ENCODE data around the gene NLE1. TPM values are rescaled to one million over a fixed set of nuclear protein-coding genes. Genes with fewer than 3 reads are reported as not detected.
"Not testable (repeated sequence)": the region's sequence is repeated elsewhere in the genome, so short reads cannot be mapped to it uniquely, and the experiment has no call there.

NLE1 gene
- total RNA-seq, 1 donor from 2014 or later: 13.5 TPM

DNA sequence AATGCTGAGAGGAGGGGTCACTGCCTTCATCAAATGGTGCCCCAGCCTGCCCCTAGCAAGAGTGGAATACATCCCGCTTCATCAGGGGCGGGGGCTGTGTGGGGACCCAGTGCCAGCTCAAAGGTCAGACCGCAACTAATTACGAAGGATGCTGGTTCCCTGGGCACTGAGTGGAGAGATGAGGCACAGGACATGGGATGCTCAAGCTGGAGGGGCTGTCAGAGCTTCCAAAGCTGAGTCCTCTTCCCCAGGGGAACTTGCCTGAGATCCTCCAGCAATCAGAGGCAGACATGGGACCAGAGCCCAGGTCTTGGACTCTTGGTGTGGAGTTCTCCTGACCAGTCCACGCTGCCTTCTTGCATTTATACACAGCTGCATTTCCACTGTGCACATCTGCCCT lies 24.4 kb upstream of the NLE1 start:
- DNase-seq (ENCODE audit: low spot score) (peak; percentile 22), ATAC-seq (no peak)
- intact Hi-C loops (cut with DNase I): no loop called here

DNA sequence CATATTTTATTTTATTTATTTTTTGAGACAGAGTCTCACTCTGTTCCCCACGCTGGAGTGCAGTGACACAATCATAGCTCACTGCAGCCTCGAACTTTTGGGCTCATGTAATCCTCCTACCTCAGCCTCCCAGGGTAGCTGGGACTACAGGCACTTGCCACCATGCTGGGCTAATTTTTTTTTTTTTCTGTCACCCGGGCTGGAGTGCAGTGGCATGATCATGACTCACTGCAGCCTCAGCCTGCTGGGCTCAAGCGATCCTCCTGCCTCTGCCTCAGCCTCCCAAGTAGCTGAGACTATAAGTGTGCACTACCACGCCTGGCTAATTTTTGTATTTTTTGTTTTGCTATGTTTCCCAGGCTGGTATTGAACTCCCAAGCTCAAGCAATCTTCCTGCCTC lies 22.6 kb upstream of the NLE1 start:
- ATAC-seq: no peak
- no peak for DNase-seq (ENCODE audit: low spot score)
- intact Hi-C loops (cut with DNase I): no loop called here

DNA sequence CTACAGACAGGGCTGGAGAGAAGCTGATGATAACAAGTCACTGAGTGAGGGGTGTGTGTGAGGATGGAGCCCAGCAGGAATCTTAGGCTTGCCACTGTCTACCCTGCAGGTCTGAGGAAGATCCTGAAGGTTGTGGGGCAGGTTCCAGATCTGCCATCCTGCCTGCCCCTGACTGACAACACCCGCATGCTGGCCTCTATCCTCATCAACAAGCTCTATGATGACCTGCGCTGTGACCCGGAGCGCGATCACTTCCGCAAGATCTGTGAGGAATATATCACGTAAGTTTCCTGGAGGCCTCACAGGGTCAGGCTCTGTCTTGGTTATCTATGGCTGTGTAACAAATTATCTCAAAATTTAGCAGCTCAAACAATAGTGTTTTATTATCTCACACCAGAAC lies 21.8 kb upstream of the NLE1 start:
- DNase-seq (ENCODE audit: low spot score): no peak
- intact Hi-C loops (cut with DNase I): no loop called here
- ATAC-seq: no peak

DNA sequence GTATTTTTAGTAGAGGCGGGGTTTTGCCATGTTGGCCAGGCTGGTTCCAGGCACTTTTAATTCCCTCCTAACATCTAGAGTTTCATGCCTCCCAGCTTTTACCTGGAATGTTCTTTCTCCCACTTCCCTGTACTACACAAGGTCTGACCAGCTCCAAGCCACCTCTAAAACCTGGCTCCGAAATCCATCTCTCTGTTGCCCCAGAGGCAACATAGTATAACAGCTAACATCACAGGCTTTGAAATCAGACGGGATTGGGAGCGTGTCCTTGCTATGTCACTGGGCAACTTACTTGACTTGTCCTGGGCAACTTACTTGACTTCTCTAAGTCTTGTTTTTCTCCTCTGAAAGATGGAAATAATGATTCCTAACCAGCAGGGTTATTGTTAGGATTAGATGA lies 20.7 kb upstream of the NLE1 start:
- intact Hi-C loops (cut with DNase I): no loop called here
- ATAC-seq (no peak), DNase-seq (ENCODE audit: low spot score) (no peak)

DNA sequence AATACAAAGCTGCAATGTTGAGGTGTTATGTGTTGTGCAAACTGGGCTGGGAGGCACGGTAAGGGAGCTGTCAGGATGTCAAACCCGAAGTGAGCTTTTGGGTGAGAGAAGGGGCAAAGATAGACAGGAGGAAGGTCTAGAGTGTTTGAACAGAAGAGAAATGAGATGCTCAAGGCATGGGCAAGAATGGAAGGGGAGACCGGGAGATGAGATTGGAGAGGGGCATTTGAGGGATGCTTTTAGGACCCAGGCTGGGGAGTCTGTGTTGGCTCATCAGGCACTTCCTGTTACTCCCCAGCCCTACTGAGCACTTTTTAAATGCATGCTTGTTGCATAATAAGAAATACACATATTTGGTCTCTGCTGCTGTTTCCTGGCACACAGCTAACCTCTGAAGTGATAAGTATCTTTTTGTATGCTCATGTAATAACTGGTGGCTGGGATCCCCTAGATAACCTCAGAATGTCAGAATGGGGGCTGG lies 19.2 kb upstream of the NLE1 start:
- intact Hi-C loops (cut with DNase I): no loop called here
- DNase-seq (ENCODE audit: low spot score): no peak
- no peak for ATAC-seq

DNA sequence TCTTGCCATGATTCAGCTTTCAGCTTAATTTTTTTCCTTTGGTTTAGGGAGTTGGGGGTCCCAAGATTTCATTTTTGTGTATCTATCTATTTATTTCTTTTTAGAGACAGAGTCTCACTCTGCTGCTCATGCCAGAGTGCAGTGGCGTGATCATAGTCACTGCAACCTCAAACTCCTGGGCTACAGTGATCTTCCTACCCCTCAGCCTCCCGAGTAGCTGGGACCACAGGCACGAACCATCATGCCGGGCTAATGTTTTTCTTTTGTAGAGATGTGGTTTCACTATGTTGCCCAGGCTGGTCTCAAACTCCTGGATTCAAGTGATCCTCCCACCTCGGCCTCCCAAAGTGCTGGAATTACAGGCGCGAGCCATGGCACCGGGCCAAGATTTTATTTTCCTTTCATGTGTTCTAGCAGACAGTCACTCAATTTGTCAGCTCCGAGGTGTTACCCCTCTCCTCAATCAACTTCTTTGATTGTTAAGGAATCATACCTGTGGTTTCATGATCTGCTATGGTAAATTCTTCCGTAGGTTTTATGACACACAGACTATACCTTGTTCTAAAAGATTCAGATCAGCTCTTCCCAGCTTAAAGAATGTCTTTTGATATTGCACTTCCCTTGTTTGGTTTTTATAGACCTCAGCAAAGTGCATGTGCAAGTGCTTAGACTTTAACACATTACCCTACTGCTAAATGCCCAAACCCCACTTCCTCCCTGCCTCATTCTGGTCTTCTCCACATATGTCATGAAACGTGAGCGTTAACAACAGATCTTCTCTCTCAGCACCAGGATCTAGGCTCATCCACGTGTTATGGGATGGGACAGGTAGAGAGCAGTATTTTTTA lies 18.5 kb upstream of the NLE1 start:
- ATAC-seq: no peak
- no peak for DNase-seq (ENCODE audit: low spot score)
- intact Hi-C loops (cut with DNase I): no loop called here

DNA sequence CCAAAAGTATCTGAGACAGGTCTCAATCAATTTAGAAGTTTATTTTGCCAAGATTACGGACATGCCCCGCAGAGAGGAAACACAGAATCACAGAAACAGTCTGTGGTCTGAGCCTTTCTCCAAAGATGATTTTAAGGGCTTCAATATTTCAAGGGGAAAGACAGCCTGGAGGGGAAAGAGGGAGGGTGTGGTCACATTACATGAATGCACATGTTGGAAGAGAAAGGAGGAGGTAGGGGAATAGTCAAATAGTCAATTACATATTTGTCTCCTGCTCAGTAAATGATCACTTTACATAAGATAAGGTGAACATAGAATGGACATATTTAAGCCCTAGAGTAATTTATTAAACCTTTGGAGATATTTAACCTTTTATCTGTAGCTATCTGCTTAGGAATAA lies 17.8 kb upstream of the NLE1 start:
- ATAC-seq: no peak
- intact Hi-C loops (cut with DNase I): no loop called here
- no peak for DNase-seq (ENCODE audit: low spot score)

DNA sequence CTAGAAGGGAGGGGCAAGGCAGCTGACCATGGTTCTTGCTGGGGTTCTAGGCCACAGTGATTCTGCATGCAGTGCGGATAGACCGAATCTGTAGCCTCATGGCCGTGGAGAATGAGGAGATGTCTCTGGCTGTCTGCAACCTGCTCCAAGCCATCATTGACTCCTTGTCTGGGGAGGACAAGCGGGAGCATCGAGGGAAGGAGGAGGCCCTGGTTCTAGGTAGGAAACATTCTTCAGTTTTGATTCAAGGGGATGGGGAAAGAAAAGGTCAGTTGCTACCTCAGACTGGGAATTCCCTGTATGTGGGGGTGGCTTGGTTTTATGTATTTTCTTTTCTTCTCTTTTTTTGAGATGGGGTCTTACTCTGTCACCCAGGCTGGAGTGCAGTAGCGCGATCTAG lies 13.1 kb upstream of the NLE1 start:
- DNase-seq (ENCODE audit: low spot score) (no peak), ATAC-seq (no peak)
- intact Hi-C loops (cut with DNase I): no loop called here

DNA sequence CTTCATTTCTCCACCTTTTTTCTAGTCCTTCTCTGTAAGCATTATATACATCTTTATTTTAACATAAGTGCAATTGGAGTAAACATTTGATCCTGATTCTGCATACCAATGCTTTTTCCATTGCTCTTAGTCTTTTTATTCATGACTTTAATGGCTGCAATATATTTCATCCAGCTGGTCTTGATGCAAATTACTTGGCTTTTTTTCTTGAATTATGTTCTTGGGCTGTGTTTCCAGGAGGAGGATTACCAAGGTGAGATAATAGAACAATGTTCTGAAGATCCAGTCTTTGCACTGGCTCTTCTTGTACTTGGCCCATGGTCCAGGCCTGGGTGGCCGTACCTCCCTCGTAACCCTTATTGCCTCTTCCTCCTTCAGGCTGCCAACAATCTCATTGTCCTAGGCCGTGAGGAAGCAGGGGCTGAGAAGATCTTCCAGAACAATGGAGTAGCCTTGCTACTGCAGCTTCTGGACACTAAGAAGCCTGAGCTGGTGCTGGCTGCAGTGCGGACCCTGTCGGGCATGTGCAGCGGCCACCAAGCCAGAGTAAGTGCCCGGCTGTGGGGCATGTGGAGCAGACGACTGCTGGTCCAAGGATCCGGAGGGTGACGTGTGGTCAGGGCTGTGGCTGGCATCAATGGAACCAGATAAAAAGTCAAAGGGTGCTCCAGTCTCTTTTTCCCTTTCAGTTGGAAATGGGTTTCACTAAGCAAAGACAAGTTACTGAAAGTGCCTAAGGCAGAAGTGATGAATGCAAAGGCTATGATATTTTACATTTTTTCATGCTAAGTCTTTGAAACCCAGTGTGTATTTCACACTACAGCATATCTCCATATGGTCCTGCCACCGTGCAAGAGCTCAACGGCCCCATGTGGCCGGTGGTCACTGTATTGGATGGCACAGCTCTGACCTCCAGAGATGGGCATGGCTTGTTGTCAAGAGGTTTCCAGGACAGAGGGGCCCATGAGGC lies 12.4 kb upstream of the NLE1 start:
- ATAC-seq: no peak
- intact Hi-C loops (cut with DNase I): no loop called here
- DNase-seq (ENCODE audit: low spot score): no peak

DNA sequence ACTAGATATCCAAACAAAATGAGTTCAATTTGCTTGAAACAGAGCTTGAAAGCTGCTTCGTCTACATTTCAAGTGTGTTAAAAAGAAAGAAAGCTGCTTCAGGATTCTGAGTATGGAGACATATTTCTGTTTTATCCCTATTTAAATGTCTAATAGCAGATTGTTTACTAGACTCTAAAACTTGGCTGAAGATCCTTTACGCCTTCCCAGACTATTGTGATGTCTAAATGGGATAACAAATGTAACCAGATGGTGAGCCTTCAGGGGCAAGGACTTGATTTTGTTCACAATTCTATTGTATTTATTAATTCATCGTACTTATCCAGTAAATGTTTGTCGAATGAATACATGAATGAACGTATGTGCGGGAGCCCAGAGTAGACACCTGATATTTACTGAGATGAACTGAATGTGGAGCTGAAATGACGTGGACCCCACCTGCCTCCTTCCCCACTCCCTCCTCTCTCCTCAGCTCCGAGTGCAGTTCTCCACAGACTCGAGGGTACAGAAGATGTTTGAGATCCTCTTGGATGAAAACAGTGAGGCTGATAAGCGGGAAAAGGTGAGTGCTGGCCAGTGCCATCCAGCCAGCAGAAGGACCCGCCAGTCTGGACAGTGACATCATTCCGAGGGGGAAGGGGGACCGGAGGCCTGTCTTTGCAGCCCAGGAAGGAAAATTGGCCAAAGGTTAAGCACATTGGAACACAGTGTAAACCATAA lies 10.5 kb upstream of the NLE1 start:
- DNase-seq (ENCODE audit: low spot score) (no peak), ATAC-seq (no peak)
- intact Hi-C loops (cut with DNase I): no loop called here

DNA sequence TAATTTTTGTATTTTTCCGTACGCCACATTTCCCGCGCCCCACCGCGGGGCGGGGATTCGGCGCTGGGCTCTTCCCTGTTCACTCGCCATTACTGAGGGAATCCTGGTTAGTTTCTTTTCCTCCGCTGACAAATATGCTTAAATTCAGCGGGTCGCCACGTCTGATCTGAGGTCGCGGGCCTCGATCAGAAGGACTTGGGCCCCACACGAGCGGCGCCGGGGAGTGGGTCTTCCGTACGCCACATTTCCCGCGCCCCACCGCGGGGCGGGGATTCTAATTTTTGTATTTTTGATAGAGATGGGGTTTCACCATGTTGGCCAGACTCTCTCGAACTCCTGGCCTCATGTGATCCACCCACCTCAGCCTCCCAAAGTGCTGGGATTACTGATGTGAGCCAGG lies 9.0 kb upstream of the NLE1 start:
- DNase-seq (ENCODE audit: low spot score); intact Hi-C loops (cut with DNase I); ATAC-seq: not testable (repeated sequence)

DNA sequence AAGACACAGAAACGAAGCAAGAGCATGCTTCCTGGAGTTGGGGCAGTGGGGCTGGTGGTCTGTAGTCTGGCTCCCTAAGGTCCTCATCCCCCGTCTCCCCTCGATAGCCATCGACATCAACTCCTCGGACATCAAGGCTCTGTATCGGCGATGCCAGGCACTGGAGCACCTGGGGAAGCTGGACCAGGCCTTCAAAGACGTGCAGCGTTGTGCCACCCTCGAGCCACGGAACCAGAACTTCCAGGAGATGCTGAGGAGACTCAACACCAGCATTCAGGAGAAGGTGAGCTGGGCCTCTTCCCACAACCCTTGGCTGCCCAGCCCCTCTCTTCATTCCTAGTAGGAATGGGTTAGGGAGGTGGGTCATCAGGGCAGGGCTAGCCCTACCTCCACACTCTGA lies 7.8 kb upstream of the NLE1 start:
- ATAC-seq (no peak), DNase-seq (ENCODE audit: low spot score) (no peak)
- intact Hi-C loops (cut with DNase I): no loop called here

DNA sequence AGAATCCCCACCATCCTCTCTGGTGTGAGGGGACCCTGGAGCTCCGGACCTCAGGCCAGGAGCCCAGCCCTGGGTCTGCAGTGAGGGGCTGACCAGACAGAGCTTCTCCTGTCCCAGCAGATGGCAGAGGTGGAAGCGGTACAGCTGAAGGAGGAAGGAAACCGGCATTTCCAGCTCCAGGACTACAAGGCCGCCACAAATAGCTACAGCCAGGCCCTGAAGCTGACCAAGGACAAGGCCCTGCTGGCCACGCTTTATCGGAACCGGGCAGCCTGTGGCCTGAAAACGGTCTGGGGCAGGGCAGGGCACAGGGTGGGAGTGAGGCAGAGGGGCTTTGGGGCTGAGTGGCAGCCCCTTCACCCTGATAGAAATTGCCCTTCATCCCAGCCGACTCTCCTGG lies 6.0 kb upstream of the NLE1 start:
- ATAC-seq (no peak), DNase-seq (ENCODE audit: low spot score) (no peak)
- intact Hi-C loops (cut with DNase I): no loop called here

DNA sequence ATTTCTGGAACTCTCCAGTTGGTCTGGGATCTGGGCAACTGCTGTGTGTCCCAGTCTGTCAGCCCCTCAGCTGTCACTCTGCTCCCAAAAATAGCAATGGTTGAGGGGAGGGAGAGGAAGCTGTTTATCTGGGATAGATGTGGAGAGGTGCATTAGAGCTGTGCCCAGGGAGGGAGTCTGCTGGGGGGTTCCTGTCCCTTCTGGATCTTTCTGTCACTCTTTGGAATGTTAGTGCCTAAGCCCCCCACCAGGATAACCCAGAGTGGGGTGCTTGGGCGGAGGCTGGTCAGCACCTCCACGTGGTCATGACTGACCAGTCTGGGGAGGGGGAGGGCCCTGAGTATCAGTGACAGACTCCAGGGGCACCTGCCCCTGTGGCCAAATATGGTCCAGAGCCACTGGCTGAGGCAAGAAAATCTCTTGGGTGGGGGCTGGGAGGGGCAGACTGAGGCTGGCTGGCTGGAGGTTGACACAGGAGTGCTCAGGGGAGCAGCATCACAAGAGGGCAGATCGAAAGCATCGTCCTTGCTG lies 5.3 kb upstream of the NLE1 start, which contains the start of gene UNC45B:
Gene UNC45B, plus strand, starts transcription at position 443 of the 531 bp plus-strand sequence. CDS start 447 bp downstream, outside the sequence.
- DNase-seq (ENCODE audit: low spot score) (no peak), ATAC-seq (peak; percentile 22)
- intact Hi-C loops (cut with DNase I): no loop called here

DNA sequence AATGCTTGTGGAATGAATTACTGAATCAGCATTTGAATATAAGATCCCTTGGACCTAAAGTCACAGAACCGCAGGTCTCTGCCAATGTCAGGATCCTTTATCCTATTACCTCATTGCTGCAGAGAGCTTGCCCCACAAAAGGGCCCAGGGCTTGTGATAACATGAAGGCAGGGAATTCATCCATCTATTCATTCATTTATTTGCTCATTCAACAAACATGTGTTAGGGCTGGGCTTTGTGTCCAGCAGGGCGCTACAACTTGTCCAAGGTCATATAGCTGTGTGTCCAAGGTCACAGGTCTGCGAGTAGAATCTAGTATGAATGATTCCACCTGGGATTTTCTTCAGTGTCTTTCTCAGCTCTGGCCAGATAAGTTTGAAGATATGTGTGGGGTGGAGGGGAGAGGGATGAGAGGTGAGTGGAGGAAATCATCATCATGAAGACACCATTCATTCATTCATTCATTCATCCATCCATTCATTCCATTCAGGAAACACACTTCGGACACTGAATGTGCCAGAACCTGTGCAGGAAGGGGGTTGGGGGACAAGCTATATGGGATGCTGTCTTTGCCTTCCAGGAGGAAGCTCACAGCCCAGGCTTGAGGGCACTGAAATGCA lies 4.2 kb upstream of the NLE1 start:
- intact Hi-C loops (cut with DNase I): no loop called here
- no peak for ATAC-seq

DNA sequence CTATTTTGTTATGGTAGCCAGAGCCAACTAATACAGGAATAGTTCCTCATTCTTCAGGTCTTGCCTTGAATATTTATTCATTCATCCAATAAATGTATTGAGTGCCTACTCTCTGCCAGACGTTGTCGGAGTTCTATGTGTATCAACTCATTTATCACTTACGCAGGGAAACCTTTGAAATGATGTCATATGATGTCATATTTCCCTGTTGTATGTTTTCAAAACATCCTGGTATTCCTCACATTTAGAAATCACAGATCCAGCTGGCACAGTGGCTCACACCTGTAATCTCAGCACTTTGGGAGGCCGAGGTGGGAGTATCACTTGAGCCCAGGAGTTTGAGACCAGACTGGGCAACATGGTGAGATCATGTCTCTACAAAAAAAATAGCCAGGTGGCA lies 2.7 kb upstream of the NLE1 start:
- intact Hi-C loops (cut with DNase I): no loop called here
- no peak for DNase-seq (ENCODE audit: low spot score)
- ATAC-seq: no peak

More for the DNA sequence above, 4.2 kb upstream of the NLE1 start:
- DNase-seq (ENCODE audit: low spot score): no peak

DNA sequence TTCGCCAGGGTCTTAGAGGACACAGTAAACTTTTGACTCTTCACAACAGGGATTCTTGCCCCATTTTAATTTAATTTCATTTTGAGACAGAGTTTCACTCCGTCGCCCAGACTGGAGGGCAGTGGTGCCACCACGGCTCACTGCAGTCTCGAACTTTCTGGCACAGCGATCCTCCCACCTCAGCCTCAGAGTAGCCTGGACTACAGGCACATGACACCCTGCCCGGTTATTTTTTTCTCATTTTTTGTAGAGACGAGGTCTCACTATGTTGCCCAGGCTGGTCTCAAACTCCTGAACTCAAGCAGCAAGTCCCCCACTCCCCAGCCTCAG lies 329 bp upstream of the NLE1 start:
- DNase-seq (ENCODE audit: low spot score): no peak
- ATAC-seq: peak; percentile 29
- intact Hi-C loops (cut with DNase I): no loop called here

DNA sequence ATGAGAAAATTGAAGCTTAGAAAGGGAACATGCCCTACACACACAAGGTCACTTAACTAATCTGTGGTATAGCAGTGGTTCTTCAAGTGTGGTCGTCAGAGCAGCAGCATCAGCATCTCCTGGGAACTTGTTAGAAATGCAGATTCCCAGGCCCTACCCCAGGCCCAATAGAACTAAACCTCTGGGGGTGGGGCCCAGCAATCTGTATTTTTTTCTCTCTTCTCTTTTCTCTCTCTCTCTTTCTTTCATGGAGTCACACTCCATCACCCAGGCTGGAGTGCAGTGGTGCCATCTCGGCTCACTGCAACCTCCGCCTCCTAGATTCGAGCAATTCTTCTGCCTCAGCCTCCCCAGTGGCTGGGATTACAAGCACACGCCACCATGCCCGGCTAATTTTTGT lies 3.9 kb downstream of the NLE1 start:
- intact Hi-C loops (cut with DNase I): no loop called here
- no peak for ATAC-seq
- DNase-seq (ENCODE audit: low spot score): no peak

DNA sequence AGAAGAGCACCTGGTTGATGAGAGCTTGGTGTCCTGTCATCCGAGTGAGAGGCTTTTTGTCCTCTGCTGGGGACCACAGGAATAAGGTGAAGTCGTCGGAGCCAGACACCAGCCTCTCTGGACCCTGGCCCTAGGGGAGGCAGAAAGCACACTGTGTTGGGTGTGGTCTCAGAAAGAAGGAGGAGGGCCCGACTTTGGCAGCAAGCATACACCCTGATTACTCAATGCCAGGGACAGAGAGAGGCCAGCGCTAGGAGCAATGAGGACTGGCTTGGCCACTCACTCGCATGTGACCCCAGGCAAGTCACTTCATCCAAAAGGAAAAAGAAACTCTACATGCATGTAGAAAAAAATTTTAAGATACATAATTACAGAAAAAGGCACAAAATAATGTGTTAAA lies 6.8 kb downstream of the NLE1 start:
- intact Hi-C loops (cut with DNase I): no loop called here
- no peak for ATAC-seq
- no peak for DNase-seq (ENCODE audit: low spot score)

Measured in sciatic nerve (tissue), 2 donors.